HG03066 (cell line): ENCODE measurements around the gene CLEC10A.
"Not testable (repeated sequence)": the region's sequence is repeated elsewhere in the genome, so short reads cannot be mapped to it uniquely, and the experiment has no call there.

Source experiments
- ATAC-seq: cut with Tn5 transposase; IDR thresholded peaks from one replicate; pipeline ENCODE4 v1.9.1; 2021; ENCODE audit warnings: low read depth; ENCODE audit not compliant: unreplicated experiment

The CLEC10A gene

DNA sequence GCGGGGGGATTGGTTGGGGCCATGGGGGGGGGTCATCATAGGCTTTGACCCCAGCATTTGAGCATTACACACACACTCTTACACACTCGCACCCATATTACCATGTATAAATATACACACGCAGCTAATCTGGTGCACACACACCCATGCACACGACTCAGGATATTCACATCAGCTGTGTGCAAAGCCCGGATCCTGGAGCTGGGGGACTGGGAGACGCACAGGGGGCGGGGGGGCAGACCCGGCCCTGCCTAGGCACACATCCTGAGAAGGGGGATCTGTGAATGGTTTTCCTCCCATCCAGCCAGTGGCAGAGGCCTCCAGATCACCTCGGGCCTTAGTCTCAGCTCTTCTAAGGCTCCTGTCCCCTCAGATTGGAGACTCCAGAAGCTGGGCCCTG is 28.9 kb upstream of the CLEC10A start:
- no peak for ATAC-seq

DNA sequence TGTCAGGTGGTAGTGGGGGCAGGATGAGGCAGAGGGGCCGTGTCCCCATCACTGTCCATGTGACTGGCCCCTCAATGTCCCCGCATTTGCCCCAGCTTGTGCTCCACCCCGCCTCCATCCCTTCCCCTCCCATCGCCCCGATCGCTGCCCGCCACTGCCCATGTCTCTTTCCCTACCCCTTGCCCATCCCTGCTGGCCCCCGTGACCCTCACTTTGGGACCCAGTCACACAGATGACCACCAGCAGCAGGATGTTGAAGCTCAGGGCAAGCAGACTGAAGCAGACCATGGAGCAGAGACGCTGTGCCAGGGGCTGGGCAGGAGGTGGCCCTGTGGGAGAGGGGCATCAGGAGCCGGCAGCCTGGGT is 28.5 kb upstream of the CLEC10A start:
- no peak for ATAC-seq

DNA sequence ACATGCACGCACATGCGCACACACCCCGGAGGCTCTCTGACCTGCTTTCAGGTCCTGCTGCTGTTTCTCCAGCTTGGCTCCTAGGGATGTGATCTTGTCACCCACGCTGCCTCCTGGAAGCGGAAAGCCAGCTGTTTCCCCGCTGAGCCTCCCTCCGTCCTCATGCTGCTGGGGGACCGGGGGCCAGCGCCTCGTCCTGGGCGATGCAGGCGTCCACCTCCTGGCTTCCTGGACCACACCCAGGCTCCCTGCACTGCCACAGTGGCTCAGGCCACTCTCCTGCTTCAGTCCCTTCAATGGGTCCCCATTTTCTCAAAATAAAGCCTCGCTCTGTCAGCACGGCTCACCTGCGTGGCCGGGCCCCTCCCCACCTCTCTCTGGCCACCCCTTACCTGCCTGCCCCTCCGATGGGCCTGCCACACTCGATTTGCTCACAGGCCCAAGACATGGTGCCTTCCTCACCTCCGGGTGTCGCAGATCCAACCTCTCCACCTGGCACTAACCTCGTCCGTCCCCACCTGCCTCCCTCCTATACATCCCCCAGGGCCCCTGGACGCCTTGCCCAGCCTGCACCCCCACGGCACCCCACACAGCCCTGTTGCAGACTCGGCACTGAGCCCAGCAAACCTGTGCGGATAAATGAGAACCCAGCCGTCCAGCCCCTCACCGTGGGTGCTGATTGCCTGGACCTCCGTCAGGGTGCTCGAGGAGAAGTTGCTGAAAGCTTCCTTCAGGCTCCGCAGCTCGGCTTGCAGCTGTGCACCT is 27.9 kb upstream of the CLEC10A start:
- ATAC-seq = no peak

DNA sequence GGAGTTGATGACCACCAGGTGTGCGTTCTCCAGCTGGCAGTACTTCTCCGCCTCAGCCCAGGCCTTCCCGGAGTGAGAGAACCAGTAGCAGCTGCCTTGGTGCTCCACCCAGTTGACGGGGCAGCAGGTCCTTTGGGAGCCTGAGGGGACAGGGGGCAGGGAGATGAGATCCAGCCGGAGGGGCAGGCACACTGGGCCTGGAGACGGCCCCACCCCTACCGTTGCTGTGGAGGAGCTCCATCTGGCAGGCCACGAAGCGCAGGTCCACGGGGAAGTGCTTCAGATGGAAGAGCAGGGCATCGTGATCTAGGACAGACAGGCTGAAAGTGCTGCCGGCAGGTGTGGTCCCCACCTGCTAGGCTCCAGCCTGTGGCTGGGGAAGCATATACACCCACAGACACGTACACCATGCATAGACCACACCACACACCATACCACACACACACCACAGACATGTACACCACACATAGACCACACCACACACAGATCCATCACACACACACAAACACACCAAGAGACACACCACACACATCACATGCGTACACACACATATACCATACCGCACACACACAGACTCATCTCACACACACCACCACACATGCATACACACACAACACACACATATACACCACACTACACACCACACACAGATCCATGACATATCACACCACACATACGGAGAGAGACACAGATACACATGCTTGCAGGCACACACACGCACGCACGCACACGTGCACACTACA is 27.1 kb upstream of the CLEC10A start:
- ATAC-seq = no peak

DNA sequence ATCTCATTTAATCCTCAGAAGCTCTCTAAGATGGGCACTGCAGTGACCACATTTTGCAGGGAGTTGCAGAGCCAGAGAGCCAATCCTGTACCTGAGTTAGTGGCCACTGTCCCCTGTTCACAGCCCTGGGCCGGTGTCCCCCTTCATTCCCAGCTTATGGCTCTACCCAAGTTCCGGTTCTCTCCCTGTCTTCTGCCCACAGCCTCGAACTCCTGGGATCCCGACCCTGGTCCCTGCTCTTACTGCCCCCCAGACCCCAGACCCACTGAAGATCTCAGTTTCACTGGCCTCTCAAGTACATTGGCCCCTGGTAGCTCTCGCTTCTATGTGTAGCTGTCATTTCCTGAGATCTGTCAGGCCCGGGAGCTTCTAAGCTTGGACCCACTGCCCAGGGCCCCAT is 22.4 kb upstream of the CLEC10A start:
- ATAC-seq = no peak

DNA sequence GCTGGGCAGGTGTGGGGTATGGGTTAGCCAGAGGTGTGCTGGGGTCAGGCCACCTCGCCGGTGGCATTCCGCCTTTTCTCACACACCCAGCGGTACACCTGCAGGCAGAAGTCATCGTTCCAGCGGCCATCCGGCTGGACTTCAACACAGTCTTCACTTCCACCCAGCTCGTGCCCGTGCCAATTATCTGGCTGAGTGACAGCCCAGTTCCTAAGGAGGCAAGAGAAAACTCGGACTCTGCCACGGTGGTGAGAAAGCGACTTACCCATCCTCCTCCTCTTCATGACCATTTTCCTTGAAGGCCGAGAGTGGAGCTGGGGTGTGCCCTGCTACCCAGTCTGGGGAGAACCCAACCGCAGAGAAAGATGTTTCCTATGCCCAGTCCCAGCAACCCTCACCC is 21.5 kb upstream of the CLEC10A start:
- no peak for ATAC-seq

DNA sequence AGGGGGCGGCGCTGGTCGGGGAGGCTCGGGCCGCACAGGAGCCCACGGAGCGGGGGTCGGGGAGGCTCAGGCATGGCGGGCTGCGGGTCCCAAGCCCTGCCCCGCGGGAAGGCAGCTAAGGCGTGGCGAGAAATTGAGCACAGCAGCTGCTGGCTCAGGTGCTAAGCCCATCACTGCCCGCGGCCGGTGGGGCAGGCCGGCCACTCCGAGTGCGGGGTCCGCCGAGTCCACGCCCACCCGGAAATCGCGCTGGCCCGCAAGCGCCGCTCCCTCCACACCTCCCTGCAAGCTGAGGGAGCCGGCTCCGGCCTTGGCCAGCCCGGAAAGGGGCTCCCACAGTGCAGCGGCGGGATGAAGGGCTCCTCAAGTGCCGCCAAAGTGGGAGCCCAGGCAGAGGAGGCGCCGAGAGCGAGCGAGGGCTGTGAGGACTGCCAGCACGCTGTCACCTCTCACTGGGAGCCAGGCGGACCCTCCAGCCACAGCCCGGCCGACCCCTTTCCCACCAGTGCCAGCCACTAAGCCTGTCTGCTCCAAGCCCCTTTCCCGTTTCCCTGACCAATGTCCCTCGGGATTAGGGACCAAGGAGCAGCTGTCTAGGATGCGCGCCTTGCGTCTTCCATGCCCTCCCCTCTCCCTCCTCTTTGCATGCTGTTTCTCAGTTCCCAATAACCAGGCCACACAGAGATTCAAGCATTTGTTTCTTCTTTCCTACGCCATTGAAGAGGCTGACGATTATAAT is 20.8 kb upstream of the CLEC10A start:
- not testable (repeated sequence) for ATAC-seq

DNA sequence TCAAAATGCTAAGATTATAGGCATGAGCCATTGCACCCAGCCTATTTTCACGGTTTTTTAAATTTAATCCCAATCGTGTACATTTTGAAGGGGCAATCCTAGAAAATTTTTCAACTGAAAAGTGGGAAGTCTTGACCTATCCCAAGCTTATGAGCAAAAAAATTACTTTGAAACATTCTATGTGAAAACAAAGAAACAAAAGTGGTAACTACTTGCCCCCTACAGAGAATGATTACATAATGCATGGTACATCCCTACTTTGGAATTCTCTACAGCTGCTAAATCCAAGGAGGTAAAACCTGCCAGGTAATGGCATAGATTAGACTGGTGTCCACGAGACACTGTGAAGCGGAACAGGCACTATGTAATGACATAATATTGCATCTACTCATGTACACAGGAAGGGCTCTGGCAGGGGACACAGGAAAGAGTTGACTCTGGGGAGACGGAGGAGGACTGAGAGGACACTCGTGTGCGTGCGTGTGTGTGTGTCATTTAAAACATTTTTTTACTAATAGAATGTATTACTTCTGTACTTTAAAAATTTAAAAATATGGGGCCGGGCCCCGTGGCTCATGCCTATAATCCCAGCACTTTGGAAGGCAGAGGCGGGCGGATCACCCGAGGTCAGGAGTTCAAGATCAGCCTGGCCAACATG is 18.9 kb upstream of the CLEC10A start:
- ATAC-seq = no peak

DNA sequence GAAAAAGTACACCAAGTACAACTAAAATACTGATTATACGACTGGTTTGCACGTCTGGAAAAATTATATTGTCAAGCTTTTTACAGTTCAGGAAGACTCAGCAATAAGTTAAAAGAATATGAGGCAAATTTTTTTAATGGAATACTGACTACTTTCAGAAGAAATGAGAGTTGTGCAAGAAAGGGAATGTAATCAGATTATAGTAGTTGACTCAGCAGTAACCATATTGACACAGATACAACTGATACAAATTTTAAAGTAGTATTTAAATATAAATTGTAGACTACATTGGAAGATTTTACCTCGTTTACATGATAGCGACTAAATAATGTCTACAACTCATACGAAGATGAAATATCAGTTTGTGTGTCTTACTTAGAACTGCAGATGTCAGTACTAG is 17.9 kb upstream of the CLEC10A start:
- no peak for ATAC-seq

DNA sequence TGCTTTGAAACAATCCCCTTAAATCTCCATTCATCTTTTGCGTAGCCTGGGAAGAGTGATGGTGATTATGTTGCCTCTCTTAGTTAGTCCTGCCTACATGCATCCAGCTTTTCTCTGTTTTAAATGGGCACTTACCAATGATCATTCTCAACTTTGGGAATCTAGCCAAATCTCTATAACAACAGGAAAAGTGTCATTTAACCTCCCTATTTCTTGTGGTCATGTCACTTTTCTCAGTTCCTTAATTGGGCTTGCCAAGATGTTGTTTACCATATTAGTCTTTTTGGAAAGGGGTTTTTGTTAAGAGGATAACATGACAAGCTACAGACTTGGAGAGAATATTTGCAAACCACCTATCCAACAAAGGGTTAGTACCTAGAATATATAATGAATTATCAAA is 15.6 kb upstream of the CLEC10A start:
- no peak for ATAC-seq

DNA sequence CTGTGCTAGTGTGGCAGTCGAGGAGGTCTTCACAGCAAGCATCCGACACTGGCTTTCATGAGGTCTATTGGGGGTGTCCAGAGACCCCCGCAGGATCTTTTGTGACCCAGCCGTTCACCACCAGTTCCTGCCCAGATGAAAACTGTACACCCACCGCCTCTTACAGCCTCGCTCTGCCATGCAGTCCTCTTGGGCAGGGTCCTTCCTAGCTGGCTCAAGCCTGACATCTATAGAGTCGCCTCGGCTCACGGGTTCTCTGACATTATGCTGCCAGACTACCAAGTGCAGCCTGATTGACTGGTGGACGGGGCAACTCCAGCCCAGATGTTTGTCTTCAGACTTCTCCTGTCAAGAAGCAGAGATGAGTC is 14.6 kb upstream of the CLEC10A start:
- ATAC-seq = no peak

DNA sequence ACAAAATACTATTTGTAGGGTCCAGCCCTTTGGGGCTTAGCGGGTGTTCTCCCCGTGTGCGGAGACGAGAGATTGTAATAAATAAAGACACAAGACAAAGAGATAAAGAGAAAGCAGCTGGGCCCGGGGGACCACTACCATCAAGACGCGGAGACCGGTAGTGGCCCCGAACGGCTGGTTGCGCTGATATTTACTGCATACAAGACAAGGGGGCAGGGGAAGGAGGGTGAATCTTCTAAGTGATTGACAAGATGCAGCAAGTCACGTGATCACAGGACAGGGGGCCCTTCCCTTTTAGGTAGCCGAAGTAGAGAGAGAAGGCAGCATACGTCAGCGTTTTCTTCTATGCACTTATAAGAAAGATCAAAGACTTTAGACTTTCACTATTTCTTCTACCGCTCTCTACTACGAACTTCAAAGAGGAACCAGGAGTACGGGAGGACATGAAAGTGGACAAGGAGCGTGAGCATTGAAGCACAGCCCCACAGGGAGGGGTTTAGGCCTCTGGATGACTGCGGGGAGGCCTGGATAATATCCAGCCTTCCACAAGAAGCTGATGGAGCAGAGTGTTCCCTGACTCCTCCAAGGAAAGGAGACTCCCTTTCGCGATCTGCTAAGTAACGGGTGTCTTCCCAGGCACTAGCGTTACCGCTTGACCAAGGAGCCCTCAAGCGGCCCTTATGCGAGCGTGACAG is 11.4 kb upstream of the CLEC10A start:
- ATAC-seq = not testable (repeated sequence)

DNA sequence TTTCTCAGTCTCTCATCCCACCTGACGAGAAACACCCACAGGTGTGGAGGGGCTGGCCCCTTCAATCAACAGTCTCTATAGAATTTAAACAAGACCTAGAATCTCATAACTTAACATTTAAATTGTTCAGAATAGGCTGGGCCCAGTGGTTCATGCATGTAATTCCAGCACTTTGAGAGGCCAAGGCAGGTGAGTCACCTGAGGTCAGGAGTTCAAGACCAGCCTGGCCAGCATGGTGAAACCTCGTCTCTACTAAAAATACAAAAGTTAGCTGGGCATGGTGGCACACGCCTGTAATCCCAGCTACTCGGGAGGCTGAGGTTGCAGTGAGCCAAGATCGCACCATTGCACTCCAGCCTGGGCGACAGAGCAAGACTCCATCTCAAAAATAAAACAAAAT is 9.5 kb upstream of the CLEC10A start:
- ATAC-seq = not testable (repeated sequence)

DNA sequence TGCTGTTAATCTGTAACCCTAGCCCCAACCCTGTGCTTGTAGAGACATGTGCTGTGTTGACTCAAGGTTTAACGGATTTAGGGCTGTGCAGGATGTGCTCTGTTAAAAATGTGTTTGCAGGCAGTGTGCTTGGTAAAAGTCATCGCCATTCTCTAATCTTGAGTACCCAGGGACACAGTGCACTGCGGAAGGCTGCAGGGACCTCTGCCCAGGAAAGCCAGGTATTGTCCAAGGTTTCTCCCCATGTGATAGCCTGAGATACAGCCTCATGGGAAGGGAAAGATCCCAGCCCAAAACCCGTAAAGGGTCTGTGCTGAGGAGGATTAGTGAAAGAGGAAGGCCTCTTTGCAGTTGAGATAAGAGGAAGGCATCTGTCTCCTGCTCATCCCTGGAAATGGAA is 8.4 kb upstream of the CLEC10A start:
- not testable (repeated sequence) for ATAC-seq

DNA sequence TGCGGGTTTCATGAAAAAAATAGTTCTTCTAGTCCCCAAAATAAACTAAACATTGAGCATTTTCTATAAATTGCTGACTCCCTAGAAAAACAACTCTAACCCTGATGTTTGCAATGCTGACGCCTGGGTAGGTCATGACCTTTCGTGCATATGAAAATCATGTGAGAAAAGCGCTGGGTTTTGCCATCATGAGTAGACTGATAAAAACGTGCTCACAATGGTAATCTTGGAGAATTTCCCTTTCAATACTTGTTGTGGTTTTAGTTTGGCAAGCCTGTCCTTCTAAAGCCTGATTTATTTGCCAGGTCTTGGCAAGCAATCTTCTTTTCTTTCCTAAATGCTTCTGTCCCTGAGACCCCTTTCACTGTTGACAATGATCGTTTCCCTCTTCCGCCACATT is 4.0 kb upstream of the CLEC10A start:
- ATAC-seq = no peak

DNA sequence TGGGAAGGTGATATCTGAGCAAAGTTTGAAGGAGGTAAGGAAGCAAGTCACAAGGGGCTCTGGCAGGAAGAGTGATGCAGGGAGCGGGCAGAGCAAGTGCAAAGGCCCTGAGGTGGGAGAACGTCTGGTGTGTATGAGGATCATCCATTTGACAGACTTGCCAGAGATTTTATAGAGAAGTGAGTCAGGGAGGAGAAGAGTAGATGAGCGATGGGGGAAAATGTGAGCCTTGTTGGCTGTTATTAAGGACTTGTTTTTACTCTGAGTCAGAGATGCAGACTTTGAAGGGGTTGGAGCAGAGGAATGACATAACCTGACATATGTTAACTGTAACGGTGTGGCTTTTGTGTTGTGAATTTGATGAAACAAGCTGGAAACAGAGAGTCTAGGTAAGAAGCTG is 3.5 kb upstream of the CLEC10A start:
- ATAC-seq = no peak

DNA sequence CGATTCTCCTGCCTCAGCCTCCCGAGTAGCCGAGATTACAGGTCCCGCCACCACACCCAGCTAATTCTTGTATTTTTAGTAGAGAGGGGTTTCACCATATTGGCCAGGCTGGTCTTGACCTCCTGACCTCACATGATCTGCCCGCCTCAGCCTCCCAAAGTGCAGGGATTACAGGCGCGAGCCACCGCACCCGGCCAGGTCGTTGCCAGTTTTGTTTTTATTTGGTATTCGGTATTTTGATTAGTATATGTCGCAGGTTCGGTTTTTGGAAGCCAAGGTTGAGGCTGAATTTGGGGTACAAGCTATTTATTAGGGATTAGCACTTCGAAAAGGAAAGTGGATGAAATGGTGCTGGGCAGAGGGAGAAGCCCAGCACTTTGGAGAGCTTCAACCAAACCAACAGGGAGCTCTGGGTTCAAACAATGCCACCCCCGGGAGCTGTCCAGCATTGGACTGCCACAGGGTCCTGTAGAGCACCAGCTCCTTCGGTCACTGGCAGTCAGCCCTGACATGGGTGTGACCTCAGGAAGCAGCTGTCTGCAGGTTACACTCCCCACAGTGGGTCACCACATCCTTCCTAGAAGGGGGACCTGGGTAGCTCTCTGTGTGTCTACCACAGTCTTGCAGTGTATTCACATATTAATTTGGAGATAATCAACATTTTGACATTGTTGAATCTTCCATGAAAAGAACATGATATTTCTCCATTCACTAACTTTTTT is 1.5 kb upstream of the CLEC10A start:
- ATAC-seq = no peak

DNA sequence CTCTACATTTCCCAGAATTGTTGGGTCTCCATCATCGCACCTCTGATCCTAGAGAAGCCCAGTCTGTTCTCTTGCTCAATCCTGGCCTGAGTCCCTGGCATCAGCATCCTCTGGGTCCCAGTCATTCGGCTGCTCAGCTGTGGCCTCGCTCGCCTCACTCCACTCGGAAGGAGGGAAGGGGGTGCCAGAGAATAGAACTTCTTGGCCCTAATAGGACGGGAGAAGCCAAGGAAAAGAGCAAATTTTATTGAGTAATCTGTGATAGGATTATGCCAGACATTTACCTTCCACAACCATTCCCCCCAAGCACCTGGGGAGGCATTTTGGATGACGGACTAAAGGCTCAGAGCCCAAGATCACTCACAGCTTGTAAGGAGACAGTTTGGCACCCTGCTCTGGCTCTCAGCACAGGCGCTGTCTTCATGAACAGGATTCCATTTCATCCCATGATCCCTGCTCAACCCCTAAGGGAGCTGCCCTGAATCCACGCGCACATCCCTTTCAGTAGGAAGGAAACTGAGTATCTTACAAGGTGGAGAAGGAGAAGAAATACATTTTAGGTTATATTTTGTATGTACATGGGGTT is 498 bp upstream of the CLEC10A start:
- no peak for ATAC-seq

DNA sequence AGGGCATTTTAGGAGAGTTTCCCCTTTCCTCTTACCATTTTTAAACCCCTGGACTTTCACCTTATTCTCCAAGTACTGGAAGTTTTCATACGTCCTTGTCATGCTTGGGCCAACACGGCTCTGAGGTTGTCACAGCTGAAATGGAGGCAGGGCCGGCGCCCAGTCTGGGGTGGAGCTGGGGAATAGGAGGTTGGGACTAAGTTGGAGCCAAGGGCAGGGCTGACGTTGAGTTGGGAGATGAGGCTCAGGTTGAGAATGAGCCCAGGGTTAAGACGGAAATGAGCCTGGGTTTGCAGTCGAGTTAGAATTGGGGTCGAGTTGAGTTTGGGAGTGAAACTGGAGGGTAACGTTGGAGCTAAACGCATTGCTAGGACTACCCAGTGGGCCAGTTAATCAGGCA is 1.3 kb downstream of the CLEC10A start:
- no peak for ATAC-seq
